H9 (cell line): ENCODE measurements around the gene TMEM14B. TPM values are rescaled to one million over a fixed set of nuclear protein-coding genes. Genes with fewer than 3 reads are reported as not detected.
"Not testable (repeated sequence)": the region's sequence is repeated elsewhere in the genome, so short reads cannot be mapped to it uniquely, and the experiment has no call there.

Experiments used
- DNase-seq: peaks from one replicate; pipeline ENCODE4 v3.0.0-alpha.2; 2017
- H2AFZ ChIP-seq: one replicate; pipeline ENCODE4 v1.6.1; 2013; ENCODE audit warnings: mild to moderate bottlenecking, low read length, control low read depth, moderate library complexity
- H2AK5ac ChIP-seq: 2 replicates; pipeline ENCODE4 v1.6.1; 2013; ENCODE audit warnings: low read length, control low read depth, mixed read lengths; ENCODE audit not compliant: insufficient read length
- H2BK120ac ChIP-seq: one replicate; pipeline ENCODE4 v1.6.1; 2013; ENCODE audit warnings: low read depth, mild to moderate bottlenecking, low read length, control low read depth, inconsistent platforms; ENCODE audit not compliant: poor library complexity, severe bottlenecking
- H2BK12ac ChIP-seq: 2 replicates; pipeline ENCODE4 v1.6.1; 2013; ENCODE audit warnings: low read length, control low read depth, mixed read lengths, low read depth; ENCODE audit not compliant: insufficient read length
- H2BK15ac ChIP-seq: 2 replicates; pipeline ENCODE4 v1.6.1; 2013; ENCODE audit warnings: low read depth, low read length, control low read depth
- H2BK20ac ChIP-seq: one replicate; pipeline ENCODE4 v1.6.1; 2013; ENCODE audit warnings: low read depth, mild to moderate bottlenecking, low read length, control low read depth, inconsistent platforms; ENCODE audit not compliant: poor library complexity, severe bottlenecking
- H2BK5ac ChIP-seq: 2 replicates; pipeline ENCODE4 v1.6.1; 2013; ENCODE audit warnings: low read length, control low read depth, mixed read lengths; ENCODE audit not compliant: insufficient read length
- H3K14ac ChIP-seq: 2 replicates; pipeline ENCODE4 v1.6.1; 2013; ENCODE audit warnings: low read length, control low read depth; ENCODE audit not compliant: insufficient read depth
- H3K18ac ChIP-seq: 2 replicates; pipeline ENCODE4 v1.6.1; 2013; ENCODE audit warnings: low read depth, mild to moderate bottlenecking, mixed read lengths, low read length, control low read depth; ENCODE audit not compliant: insufficient read length
- H3K23ac ChIP-seq: 2 replicates; pipeline ENCODE4 v1.6.1; 2013; ENCODE audit warnings: low read length, control low read depth, mixed read lengths, low read depth; ENCODE audit not compliant: insufficient read length
- H3K23me2 ChIP-seq: 2 replicates; pipeline ENCODE4 v1.6.1; 2013; ENCODE audit warnings: low read depth, mild to moderate bottlenecking, mixed read lengths, low read length, control low read depth; ENCODE audit not compliant: insufficient read length, poor library complexity, severe bottlenecking
- H3K27ac ChIP-seq: 2 replicates; pipeline ENCODE4 v1.5.1; 2013; ENCODE audit warnings: low read length, control low read depth, mixed read lengths, low read depth; ENCODE audit not compliant: insufficient read length
- H3K27me3 ChIP-seq: 2 replicates; pipeline ENCODE4 v1.6.1; 2013; ENCODE audit warnings: low read length, control low read depth, inconsistent platforms; ENCODE audit not compliant: insufficient read depth
- H3K4ac ChIP-seq: 2 replicates; pipeline ENCODE4 v1.6.1; 2013; ENCODE audit warnings: low read depth, mild to moderate bottlenecking, control low read depth, inconsistent platforms, low read length, moderate library complexity
- H3K4me1 ChIP-seq: 2 replicates; pipeline ENCODE4 v1.6.1; 2013; ENCODE audit warnings: low read length, control low read depth, inconsistent platforms; ENCODE audit not compliant: insufficient read depth
- H3K4me2 ChIP-seq: 2 replicates; pipeline ENCODE4 v1.6.1; 2013; ENCODE audit warnings: low read length, control low read depth, mixed read lengths; ENCODE audit not compliant: insufficient read length, insufficient read depth
- H3K56ac ChIP-seq: 2 replicates; pipeline ENCODE4 v1.6.1; 2013; ENCODE audit warnings: low read depth, mild to moderate bottlenecking, mixed read lengths, low read length, control low read depth; ENCODE audit not compliant: insufficient read length
- H3K79me1 ChIP-seq: 2 replicates; pipeline ENCODE4 v1.6.1; 2013; ENCODE audit warnings: low read depth, mild to moderate bottlenecking, moderate library complexity, low read length, control low read depth, inconsistent platforms; ENCODE audit not compliant: insufficient read depth, poor library complexity, severe bottlenecking
- H3K79me2 ChIP-seq: 2 replicates; pipeline ENCODE4 v1.6.1; 2013; ENCODE audit warnings: low read length, control low read depth, inconsistent platforms; ENCODE audit not compliant: insufficient read depth
- H3K9ac ChIP-seq: 2 replicates; pipeline ENCODE4 v1.6.1; 2013; ENCODE audit warnings: low read length, control low read depth, mixed read lengths; ENCODE audit not compliant: insufficient read length; ENCODE audit errors: extremely low read depth
- H3K9me3 ChIP-seq: one replicate; pipeline ENCODE4 v1.6.1; 2013; ENCODE audit warnings: low read depth, low read length, inconsistent platforms; ENCODE audit not compliant: control insufficient read depth
- H3T11ph ChIP-seq: one replicate; pipeline ENCODE4 v1.6.1; 2013; ENCODE audit warnings: mild to moderate bottlenecking, low read length, control low read depth, inconsistent platforms
- H4K20me1 ChIP-seq: one replicate; pipeline ENCODE4 v1.6.1; 2013; ENCODE audit not compliant: control insufficient read depth, insufficient read length, insufficient read depth
- H4K5ac ChIP-seq: 2 replicates; pipeline ENCODE4 v1.6.1; 2013; ENCODE audit warnings: low read depth, mild to moderate bottlenecking, mixed read lengths, low read length, control low read depth; ENCODE audit not compliant: insufficient read length
- H4K8ac ChIP-seq: replicated peaks from 2 replicates; pipeline ENCODE4 v1.6.1; 2013; ENCODE audit warnings: low read length, control low read depth, mixed read lengths, low read depth; ENCODE audit not compliant: insufficient read length
- H4K91ac ChIP-seq: 2 replicates; pipeline ENCODE4 v1.6.1; 2013; ENCODE audit warnings: low read depth, mild to moderate bottlenecking, moderate library complexity, mixed read lengths, low read length, control low read depth; ENCODE audit not compliant: insufficient read length
- H3K27ac Mint-ChIP-seq, 3 experiments: 2 replicates in 2 of 3; 3 replicates in 1 of 3; pipeline ENCODE4 v1.8.0; 2020 to 2021; ENCODE audit warnings: mixed read lengths in 3 of 3, mild to moderate bottlenecking in 1 of 3, moderate library complexity in 1 of 3
- H3K27me3 Mint-ChIP-seq: 2 replicates; pipeline ENCODE4 v1.8.0; 2021; ENCODE audit warnings: low read depth, mild to moderate bottlenecking, moderate library complexity, mixed read lengths
- H3K36me3 Mint-ChIP-seq, 3 experiments: 2 replicates in 2 of 3; 3 replicates in 1 of 3; pipeline ENCODE4 v1.8.0; 2020 to 2021; ENCODE audit warnings: low read depth in 3 of 3, mixed read lengths in 3 of 3; ENCODE audit not compliant: insufficient read depth in 1 of 3
- H3K4me1 Mint-ChIP-seq, 2 experiments: 2 replicates each; pipeline ENCODE4 v1.8.0; 2020; ENCODE audit warnings: mixed read lengths in 2 of 2
- H3K4me3 Mint-ChIP-seq, 2 experiments: 2 replicates in 1 of 2; 3 replicates in 1 of 2; pipeline ENCODE4 v1.8.0; 2020 to 2021; ENCODE audit warnings: mild to moderate bottlenecking in 2 of 2, mixed read lengths in 2 of 2, moderate library complexity in 1 of 2
- H3K9me3 Mint-ChIP-seq, 2 experiments: 2 replicates in 1 of 2; 3 replicates in 1 of 2; pipeline ENCODE4 v1.8.0; 2020; ENCODE audit warnings: mild to moderate bottlenecking in 2 of 2, mixed read lengths in 2 of 2, moderate library complexity in 1 of 2
- WGBS: extraction: QIAGEN DNeasy Blood & Tissue Kit; methylation state at CpG from one replicate; pipeline ENCODE4 v1.1.7; 2013; ENCODE audit warnings: missing lambda C conversion rate, low lambda C conversion rate, mixed read lengths; ENCODE audit not compliant: insufficient read length; ENCODE audit errors: extremely low coverage; 5-methylcytosine and 5-hydroxymethylcytosine counted together
- total RNA-seq: library from RNA; stranded (reverse); gene quantifications from 2 replicates; pipeline ENCODE4 v1.2.1, GENCODE V29; 2021
- TF ChIP-seq, protein P1 (sequence below): fragments of 200-600 bp; sonication (generic); conservative IDR thresholded peaks from 3 replicates; pipeline ENCODE4 v1.8.0; 2021; ENCODE audit warnings: antibody characterized with exemption, mild to moderate bottlenecking

Gene TMEM14B
- total RNA-seq, 1 experiment from 2014 or later: 107 TPM

- H3K27me3 Mint-ChIP-seq: no peaks in the 10 kb centered on the region; the same call in 1 of the 2 replicates
- Histone ChIP-seq H3K56ac (no peak overlapping the region), H3K27me3 (no peaks in the 10 kb centered on the region), H3K4ac (no peak overlapping the region), H3K23me2 (peaks cover 9% of the 10 kb centered on the region), H3K4me1 (0 out of 2 replicates have a peak, but pooled peaks cover 2% of the 10 kb centered on the region), H4K91ac (no peak overlapping the region), H2BK5ac (no peak overlapping the region), H3K23ac (no peak overlapping the region), H3K4me2 (no peak overlapping the region), H3K14ac (no peak overlapping the region), H3K27ac (no peak overlapping the region), H3K9me3 (no peaks in the 10 kb centered on the region), H3K9ac (no peak overlapping the region), H3T11ph (no peak overlapping the region), H2AFZ (no peak overlapping the region), H3K79me2 (no peaks in the 10 kb centered on the region), H4K20me1 (no peaks in the 10 kb centered on the region), H2BK15ac (no peak overlapping the region), H3K18ac (no peak overlapping the region), H2AK5ac (no peak overlapping the region), H2BK120ac (no peak overlapping the region), H4K8ac (no peak overlapping the region), H3K79me1 (no peaks in the 10 kb centered on the region), H2BK20ac (no peak overlapping the region), H2BK12ac (no peak overlapping the region), H4K5ac (no peak overlapping the region)
- no peak overlapping the region for H3K27ac Mint-ChIP-seq
- TF ChIP-seq, protein P1, sequence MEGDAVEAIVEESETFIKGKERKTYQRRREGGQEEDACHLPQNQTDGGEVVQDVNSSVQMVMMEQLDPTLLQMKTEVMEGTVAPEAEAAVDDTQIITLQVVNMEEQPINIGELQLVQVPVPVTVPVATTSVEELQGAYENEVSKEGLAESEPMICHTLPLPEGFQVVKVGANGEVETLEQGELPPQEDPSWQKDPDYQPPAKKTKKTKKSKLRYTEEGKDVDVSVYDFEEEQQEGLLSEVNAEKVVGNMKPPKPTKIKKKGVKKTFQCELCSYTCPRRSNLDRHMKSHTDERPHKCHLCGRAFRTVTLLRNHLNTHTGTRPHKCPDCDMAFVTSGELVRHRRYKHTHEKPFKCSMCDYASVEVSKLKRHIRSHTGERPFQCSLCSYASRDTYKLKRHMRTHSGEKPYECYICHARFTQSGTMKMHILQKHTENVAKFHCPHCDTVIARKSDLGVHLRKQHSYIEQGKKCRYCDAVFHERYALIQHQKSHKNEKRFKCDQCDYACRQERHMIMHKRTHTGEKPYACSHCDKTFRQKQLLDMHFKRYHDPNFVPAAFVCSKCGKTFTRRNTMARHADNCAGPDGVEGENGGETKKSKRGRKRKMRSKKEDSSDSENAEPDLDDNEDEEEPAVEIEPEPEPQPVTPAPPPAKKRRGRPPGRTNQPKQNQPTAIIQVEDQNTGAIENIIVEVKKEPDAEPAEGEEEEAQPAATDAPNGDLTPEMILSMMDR: no peak
- H3K4me3 Mint-ChIP-seq: no peak overlapping the region
- no CpG with 5 or more reads among the region's 49 CpGs for WGBS
- H3K36me3 Mint-ChIP-seq: peaks cover 3 to 23% (median 18%) of the 10 kb centered on the region in 3 experiments
- no peak for DNase-seq
- H3K4me1 Mint-ChIP-seq: peaks cover 19 to 23% of the 10 kb centered on the region in 2 experiments
- peaks cover 3 to 7% of the 10 kb centered on the region in 2 experiments; a peak in 3 of 5 replicates for H3K9me3 Mint-ChIP-seq
These were observed 27.2 kb upstream of the TMEM14B start for GRCh38 chr6:10720265-10720959.

GRCh38 chr6:10720960-10721849 lies 26.4 kb upstream of the TMEM14B start:
- not testable (repeated sequence) for H3K9me3 Mint-ChIP-seq, H3K4me1 ChIP-seq, H3K18ac ChIP-seq, H3K27ac ChIP-seq, H3K23ac ChIP-seq, H3T11ph ChIP-seq, H3K27me3 ChIP-seq, H2BK5ac ChIP-seq, H3K4ac ChIP-seq, H3K14ac ChIP-seq, H3K4me2 ChIP-seq, H2BK15ac ChIP-seq, H3K23me2 ChIP-seq, H4K91ac ChIP-seq, H2AFZ ChIP-seq, H3K56ac ChIP-seq, H2BK120ac ChIP-seq, H3K9me3 ChIP-seq, H2AK5ac ChIP-seq, H3K27me3 Mint-ChIP-seq, H3K9ac ChIP-seq, H4K8ac ChIP-seq, H3K79me2 ChIP-seq, DNase-seq, H2BK12ac ChIP-seq, H3K79me1 ChIP-seq, H2BK20ac ChIP-seq, H4K20me1 ChIP-seq, H4K5ac ChIP-seq
- peak overlapping the region in 2 of 3 experiments; percentile 42 to 62; a peak in 4 of 7 replicates for H3K27ac Mint-ChIP-seq
- no CpG with 5 or more reads among the region's 17 CpGs for WGBS
- peaks cover 19 to 23% of the 10 kb centered on the region in 2 experiments for H3K4me1 Mint-ChIP-seq
- peak overlapping the region in 1 of 2 experiments; percentile 96; a peak in 4 of 5 replicates for H3K4me3 Mint-ChIP-seq
- peaks cover 7 to 30% (median 26%) of the 10 kb centered on the region in 3 experiments for H3K36me3 Mint-ChIP-seq
